ENCODE results near the gene NFATC1.

Gene NFATC1

DNA sequence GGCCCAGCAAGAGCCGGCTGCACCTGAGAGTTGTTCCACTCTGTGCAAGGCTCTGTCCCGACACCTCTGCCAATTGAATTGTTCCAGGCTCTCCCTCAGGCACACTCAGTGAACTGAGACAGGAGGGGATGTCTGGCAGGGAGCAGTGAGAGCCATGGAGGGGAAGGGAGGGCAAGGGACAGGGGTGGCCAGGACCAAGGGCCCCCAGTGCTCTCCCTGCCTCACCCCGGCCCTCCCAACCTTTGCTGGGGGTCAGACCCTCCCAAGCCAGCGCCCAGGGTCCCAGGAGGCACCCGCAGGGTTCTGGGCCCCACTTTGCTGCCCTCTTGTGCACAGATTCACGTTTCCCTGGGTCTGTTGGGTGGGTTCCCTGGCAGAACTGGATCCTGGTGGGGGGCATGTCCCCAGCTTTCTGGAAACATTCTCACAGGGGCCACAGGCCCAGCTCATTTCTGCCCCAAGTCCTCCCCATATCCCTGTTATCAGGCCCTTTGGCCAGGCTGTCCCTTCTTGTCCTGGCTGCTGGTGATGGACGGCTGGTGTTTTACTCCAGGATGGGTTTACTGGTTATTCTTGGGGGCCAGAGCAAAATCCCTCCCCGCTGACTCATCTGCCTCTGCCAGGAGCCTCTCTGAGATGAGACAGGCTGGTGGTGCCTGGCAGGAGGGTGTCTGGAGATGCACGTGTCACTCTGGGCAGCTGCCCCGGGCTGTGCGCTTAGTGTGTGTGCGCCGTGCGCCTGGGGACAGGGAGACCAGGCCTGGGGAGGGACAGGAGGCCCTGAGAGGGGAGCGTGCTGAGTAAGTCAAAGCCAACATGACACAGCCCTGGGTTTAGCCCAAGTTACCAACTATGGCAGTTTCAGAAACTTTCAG, 147.4 kb downstream of the NFATC1 start:
- ATAC-seq, result no peak
- Mint-ChIP-seq H3K27me3 (no peaks in the 10 kb centered on the region), H3K36me3 (ENCODE audit: low read depth) (peaks cover 8% of the 10 kb centered on the region), H3K4me3 (no peak overlapping the region), H3K27ac (no peak overlapping the region), H3K4me1 (no peaks in the 10 kb centered on the region), H3K9me3 (peaks cover 9% of the 10 kb centered on the region)
- no peak for DNase-seq

DNA sequence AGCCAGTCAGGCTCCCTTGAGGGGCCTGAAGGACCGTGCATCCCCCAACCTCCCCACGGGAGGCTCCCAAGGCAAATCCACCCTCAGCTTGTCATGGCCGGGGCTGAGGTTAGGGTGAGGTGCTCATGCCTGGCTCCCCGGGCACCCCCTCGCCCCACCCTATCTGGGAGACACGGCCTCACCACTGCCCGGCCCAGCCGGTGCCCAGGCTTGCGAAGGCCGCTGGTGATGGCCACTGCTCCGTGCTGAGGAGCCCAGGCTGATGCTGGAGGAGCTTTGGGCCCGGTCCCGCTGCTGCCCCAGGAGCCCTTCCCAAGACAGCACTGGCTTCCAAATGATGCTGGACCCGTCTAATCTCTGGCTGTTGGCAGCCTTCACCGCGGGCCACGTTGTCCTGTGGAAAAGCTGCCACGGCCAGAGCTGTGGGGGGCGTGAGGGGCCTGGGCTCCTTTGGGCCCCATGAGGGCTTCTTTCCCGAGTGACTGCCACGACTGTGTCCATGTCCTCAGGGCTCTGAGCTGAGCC, 148.2 kb downstream of the NFATC1 start:
- no peak overlapping the region for H3K27ac Mint-ChIP-seq
- H3K27me3 Mint-ChIP-seq, result no peaks in the 10 kb centered on the region
- DNase-seq (no peak), ATAC-seq (no peak)
- peaks cover under 1% of the 10 kb centered on the region for H3K36me3 Mint-ChIP-seq (ENCODE audit: low read depth)
- H3K9me3 Mint-ChIP-seq, result peaks cover 9% of the 10 kb centered on the region
- no peak overlapping the region for H3K4me3 Mint-ChIP-seq
- H3K4me1 Mint-ChIP-seq, result no peaks in the 10 kb centered on the region

DNA sequence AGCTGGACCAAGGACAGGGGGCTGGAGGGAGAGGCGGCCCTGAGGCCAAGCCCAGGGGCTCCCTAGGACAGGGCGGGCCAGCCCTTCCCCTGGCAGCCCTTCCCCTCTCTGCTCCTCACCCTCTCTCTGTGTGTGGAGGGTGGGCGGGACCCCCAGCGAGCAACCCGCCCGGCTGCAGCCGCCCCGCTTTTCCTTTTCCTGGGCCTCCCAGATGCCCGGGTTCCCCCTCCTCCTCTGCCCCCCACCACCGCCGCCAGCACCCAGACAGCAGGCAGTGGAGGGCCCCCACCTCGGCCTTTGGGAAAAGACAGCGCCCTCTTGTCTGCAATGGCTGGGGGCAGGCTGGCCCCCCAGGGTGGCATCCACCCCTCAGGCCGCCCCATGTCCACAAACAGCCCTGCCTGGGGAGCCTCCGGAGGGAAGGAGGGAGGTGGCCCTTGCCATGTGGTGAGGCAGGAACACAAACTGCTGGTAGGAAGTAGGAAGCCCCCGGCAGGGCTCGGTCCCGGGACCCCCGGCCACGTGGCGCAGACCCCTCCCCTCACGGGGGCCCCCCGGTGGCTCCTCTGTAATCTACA, 148.7 kb downstream of the NFATC1 start:
- Mint-ChIP-seq H3K27me3 (no peaks in the 10 kb centered on the region), H3K36me3 (ENCODE audit: low read depth) (no peaks in the 10 kb centered on the region)
- no peak for ATAC-seq

DNA sequence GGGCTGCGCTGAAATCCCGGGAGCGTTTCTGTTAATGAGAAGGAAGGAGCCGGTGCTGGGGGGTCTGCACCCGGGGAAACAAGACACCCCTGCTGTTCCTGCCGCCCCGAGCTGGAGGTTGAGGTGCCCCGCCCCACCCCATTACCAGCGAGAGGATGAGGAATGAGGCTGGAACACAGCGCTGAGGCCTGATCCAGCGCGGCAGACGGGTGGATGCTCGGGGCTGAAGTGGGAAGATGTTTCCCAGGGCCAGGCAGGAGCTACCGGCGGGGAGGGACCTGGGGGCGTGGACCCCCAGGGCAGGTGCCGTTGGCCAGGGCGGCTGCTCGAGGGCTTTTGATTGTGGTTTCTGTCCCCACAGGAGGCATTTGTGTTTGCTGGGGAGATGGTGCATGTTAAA, 149.5 kb downstream of the NFATC1 start:
- Mint-ChIP-seq H3K4me1 (no peaks in the 10 kb centered on the region), H3K36me3 (ENCODE audit: low read depth) (no peaks in the 10 kb centered on the region)
- ATAC-seq, result no peak

More for the DNA sequence above, 148.7 kb downstream of the NFATC1 start:
- Mint-ChIP-seq H3K9me3 (peaks cover 9% of the 10 kb centered on the region), H3K27ac (no peak overlapping the region), H3K4me1 (no peaks in the 10 kb centered on the region), H3K4me3 (no peak overlapping the region)
- DNase-seq, result no peak

DNA sequence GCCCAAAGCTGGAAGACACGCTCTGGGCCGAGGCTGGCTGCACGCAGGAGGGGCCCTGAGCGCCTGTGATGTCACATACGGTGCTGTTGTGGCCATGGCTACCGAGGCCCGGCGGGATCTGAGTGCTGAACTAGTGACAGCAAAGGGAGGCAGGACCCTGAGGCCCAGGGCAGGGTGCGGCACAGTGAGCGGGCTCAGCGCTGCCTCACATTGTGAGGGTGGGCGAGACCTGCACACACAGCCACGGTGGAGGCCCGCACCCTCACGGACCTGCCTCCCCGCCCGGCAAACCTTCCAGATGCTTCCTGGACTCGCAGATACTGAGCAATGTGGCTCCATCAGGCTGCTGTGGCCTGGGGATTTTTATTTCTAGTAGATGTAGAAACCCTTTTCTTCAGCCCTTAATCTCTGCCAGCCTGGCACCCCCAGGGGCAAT, 150.0 kb downstream of the NFATC1 start:
- Mint-ChIP-seq H3K36me3 (ENCODE audit: low read depth) (no peaks in the 10 kb centered on the region), H3K27me3 (no peaks in the 10 kb centered on the region), H3K9me3 (peaks cover 9% of the 10 kb centered on the region), H3K4me3 (no peak overlapping the region), H3K27ac (no peak overlapping the region), H3K4me1 (no peaks in the 10 kb centered on the region)
- DNase-seq, result no peak
- ATAC-seq, result no peak

More for the DNA sequence above, 149.5 kb downstream of the NFATC1 start:
- Mint-ChIP-seq H3K9me3 (peaks cover 9% of the 10 kb centered on the region), H3K27ac (no peak overlapping the region), H3K27me3 (no peaks in the 10 kb centered on the region), H3K4me3 (no peak overlapping the region)
- no peak for DNase-seq

DNA sequence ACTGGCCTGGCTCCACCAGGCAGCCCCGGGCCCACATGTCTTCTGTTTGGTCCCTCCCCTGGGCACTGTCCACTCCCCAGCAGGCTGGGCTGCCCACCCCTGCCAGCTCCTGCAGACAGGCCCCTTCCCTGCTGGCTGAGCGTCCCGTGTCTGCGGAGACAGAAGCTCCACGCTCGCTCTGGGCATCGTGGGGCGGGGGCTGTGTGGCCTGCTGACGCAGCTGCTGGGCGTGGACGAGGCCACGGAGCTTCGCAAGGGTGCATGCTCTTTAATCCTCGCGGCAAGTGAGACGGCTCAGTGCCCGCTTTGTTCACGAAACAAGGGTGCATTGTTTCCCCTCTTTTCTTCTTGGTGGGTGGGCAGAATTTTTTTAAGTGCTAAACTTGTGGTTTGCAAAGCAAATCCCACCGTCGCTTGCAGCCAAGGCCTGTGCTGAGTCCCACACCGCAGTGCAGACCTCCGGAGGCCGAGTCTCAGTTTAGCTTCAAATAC, 151.1 kb downstream of the NFATC1 start:
- Mint-ChIP-seq H3K27ac (no peak overlapping the region), H3K4me1 (no peaks in the 10 kb centered on the region), H3K9me3 (peaks cover 9% of the 10 kb centered on the region), H3K4me3 (no peak overlapping the region), H3K36me3 (ENCODE audit: low read depth) (no peaks in the 10 kb centered on the region), H3K27me3 (no peaks in the 10 kb centered on the region)
- ATAC-seq (no peak), DNase-seq (no peak)

DNA sequence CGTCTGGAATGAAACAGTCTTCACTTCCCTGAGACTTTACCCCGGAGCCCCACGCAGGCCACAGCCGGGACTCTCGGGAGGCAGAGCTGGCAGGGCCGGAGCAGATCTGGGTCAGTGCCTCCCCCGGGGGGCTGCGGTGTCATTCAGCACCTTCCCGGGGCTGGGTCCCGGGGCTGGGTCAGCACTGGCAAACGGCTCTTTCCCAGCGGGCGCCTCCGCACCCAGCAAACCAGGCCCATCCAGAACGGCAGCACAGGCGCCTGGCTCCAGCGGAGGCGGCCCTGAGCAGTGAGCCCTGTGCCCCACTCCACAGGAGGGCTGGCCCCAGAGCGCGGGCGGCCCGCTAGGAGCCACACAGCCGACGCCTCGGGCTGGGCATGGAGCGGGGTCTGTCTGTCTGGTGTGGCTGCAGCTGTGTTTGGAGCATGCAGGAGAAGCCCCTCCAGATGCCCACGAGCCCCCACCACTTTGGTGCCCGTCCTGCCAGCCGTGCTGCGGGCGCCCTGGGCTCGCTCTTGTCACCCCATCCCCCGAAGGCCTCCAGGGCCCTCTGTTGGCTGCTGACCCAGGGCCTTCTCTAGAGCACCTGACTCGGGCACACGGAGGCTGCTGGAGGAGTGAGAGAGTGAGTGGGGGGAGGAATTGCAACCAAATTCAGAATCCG, 151.8 kb downstream of the NFATC1 start:
- no peaks in the 10 kb centered on the region for H3K4me1 Mint-ChIP-seq
- H3K27ac Mint-ChIP-seq, result no peak overlapping the region
- H3K36me3 Mint-ChIP-seq (ENCODE audit: low read depth), result no peaks in the 10 kb centered on the region
- DNase-seq (no peak), ATAC-seq (no peak)
- no peak overlapping the region for H3K4me3 Mint-ChIP-seq
- no peaks in the 10 kb centered on the region for H3K27me3 Mint-ChIP-seq
- H3K9me3 Mint-ChIP-seq, result peaks cover 2% of the 10 kb centered on the region

DNA sequence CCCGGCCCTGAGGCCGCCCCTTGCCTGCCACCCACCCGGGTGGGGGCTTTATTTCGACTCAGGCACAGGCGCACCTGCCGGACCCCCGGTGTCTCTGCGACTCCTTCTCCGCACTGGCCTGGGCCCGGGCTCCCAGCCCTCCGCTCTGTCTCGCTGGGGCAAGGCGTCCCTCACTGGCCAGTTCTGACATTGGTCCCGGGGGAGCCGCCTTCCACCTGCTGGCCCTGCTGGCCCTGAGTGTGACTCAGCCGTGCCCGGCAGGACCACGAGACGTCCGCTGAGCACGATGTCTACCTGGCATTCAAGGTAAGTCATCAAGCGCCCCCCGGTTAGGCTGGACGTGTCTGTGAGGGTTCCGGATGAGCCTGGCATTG, 152.3 kb downstream of the NFATC1 start:
- DNase-seq (no peak), ATAC-seq (no peak)
- no peaks in the 10 kb centered on the region for H3K4me1 Mint-ChIP-seq
- no peak overlapping the region for H3K27ac Mint-ChIP-seq
- no peaks in the 10 kb centered on the region for H3K27me3 Mint-ChIP-seq
- no peaks in the 10 kb centered on the region for H3K9me3 Mint-ChIP-seq
- H3K36me3 Mint-ChIP-seq (ENCODE audit: low read depth), result no peaks in the 10 kb centered on the region
- no peak overlapping the region for H3K4me3 Mint-ChIP-seq

DNA sequence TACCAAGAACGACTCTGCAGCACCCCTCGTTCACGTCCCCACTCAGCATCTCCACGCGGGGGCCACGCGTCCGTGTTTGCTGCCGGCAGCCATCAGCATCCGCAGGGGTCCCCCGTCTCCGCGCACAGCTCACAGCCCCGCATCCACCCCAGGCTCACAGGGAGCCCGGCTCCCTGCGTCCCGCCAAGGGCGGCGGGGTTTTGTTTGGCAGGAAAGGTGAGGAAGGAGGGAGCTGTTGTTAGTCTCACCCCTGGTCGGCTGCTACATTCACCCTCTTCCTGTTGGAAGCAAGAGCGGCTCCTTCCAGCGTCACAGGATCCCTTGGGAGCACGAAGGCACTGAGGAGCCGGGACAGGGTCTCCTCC, 152.9 kb downstream of the NFATC1 start:
- ATAC-seq, result no peak
- H3K36me3 Mint-ChIP-seq (ENCODE audit: low read depth), result no peaks in the 10 kb centered on the region
- no peak overlapping the region for H3K27ac Mint-ChIP-seq

DNA sequence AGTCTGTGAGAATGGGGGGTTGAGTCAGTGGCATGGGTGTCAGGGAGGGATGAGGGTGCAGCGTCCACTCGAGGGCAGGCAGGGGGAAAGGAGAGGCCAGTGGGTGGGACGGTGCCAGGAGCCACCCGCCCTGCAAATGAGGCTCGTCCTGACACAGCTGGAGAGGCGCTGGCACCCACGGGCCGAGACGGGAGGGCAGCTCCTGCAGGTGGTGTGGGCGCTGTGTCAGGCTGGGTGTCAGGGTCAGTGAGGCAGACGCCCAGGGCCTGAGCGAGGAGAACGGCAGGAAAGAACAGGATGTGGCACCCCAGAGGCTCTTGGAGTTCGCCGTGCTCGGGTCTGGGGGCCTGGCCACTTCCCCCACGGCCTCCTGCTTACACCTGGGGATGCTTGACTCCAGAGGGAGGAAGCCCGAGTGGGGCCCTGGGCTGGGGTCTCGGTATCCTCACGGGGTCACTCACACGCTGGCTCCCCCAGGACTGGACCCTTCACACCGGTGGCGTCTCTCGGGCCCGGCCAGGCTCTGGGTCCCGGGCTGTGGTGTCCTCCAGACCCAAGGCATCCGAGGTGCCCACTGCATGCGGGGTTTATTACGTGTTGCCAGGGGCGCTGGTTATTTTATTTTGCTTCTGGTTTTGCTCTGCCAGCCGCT, 153.4 kb downstream of the NFATC1 start:
- DNase-seq, result no peak
- Mint-ChIP-seq H3K4me1 (no peaks in the 10 kb centered on the region), H3K9me3 (no peaks in the 10 kb centered on the region), H3K36me3 (ENCODE audit: low read depth) (no peaks in the 10 kb centered on the region), H3K27ac (no peak overlapping the region), H3K4me3 (no peak overlapping the region), H3K27me3 (no peaks in the 10 kb centered on the region)
- ATAC-seq, result no peak

More for the DNA sequence above, 152.9 kb downstream of the NFATC1 start:
- no peaks in the 10 kb centered on the region for H3K9me3 Mint-ChIP-seq
- H3K4me1 Mint-ChIP-seq, result no peaks in the 10 kb centered on the region
- H3K27me3 Mint-ChIP-seq, result no peaks in the 10 kb centered on the region
- no peak for DNase-seq
- H3K4me3 Mint-ChIP-seq, result no peak overlapping the region

DNA sequence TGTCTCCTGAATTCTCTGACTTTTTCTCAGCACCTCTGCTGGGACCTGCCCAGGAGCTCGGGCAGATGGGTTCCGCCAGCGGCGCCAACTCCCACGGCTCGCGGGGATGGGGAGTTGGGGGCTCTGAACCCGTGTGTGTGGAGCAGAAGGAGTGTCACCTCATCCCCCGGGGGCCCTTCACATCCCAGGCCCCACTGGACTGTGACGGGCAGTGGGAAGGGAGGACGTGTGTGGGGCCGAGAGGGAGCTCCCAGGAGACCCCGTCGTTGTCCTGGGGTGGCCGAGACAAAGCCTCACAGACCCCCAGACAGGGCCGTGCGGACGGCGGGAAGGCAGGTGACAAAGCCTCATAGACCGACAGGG, 153.9 kb downstream of the NFATC1 start:
- no peaks in the 10 kb centered on the region for H3K27me3 Mint-ChIP-seq
- no peaks in the 10 kb centered on the region for H3K36me3 Mint-ChIP-seq (ENCODE audit: low read depth)
- no peak overlapping the region for H3K27ac Mint-ChIP-seq
- H3K4me1 Mint-ChIP-seq, result no peaks in the 10 kb centered on the region
- H3K9me3 Mint-ChIP-seq, result no peaks in the 10 kb centered on the region
- ATAC-seq, result no peak
- H3K4me3 Mint-ChIP-seq, result no peak overlapping the region
- DNase-seq, result no peak

DNA sequence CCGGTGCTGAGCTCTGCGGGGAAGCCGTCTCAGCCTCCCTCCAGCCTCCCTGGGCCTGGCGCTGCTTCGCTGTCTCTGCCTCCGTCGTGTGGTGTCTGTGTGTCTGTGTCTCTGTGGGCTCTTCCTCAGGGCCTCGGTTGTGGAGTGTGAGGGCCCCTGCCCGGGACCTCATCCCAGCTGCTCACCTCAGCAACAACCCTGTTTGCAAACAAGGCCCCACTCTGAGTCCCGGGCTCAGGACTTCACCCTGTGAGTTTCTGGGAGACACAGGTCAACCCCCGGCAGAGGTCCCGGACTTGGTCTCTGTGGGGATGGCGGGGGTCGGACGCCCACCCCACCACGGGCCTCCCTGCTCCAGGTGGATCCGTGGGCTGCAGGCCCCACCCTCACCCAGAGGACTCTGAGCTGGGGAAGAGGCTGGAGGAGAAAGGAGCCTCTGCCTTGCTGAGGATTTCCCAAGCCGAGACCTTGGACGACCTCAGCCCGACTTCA, 156.5 kb downstream of the NFATC1 start:
- H3K9me3 Mint-ChIP-seq, result no peaks in the 10 kb centered on the region
- no peaks in the 10 kb centered on the region for H3K4me1 Mint-ChIP-seq
- H3K27me3 Mint-ChIP-seq, result no peaks in the 10 kb centered on the region
- H3K4me3 Mint-ChIP-seq, result no peak overlapping the region
- ATAC-seq (no peak), DNase-seq (no peak)
- H3K36me3 Mint-ChIP-seq (ENCODE audit: low read depth), result no peaks in the 10 kb centered on the region
- no peak overlapping the region for H3K27ac Mint-ChIP-seq

DNA sequence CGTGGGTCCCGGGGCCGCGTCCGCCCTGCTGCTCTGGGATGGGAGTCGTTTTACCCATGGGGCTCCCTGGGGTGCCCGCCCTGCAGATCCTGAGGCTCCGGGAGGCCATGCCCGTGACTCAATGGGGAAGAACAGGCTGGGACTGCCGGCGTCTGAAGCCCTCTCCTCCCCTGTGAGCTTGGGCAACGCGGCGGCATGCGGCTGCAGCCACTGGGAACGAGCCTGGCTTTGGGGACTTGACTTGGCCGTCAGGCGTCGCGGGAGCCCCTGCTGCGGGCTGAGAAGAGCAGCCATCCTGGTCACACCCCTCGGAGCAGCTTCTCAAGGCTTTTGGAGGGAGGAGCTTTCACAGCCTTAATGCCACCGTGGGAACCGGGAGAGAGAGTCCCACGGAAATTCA, 157.0 kb downstream of the NFATC1 start:
- no peaks in the 10 kb centered on the region for H3K4me1 Mint-ChIP-seq
- DNase-seq (no peak), ATAC-seq (no peak)
- no peaks in the 10 kb centered on the region for H3K27me3 Mint-ChIP-seq
- no peak overlapping the region for H3K27ac Mint-ChIP-seq
- no peak overlapping the region for H3K4me3 Mint-ChIP-seq
- no peaks in the 10 kb centered on the region for H3K36me3 Mint-ChIP-seq (ENCODE audit: low read depth)
- H3K9me3 Mint-ChIP-seq, result no peaks in the 10 kb centered on the region

DNA sequence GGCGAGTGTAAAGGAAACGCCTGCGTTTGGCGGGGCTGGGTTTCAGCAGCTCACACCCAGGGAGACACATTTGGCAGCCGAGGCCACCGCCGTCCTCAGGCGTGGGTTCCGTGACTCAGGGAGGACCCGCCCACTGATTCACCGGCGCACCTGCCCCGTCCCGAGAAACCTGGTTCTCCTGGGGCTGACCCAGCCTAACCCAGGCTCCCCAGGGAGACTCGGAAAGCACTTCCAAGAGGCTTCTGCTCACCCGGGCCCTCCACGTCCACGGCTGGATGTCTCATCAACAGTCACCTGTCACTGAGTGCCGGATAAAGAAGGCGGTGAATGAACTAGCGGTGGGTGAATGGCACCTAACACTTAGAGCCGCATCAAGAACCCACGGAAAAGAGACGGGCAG, 157.4 kb downstream of the NFATC1 start:
- ATAC-seq, result no peak
- no peak overlapping the region for H3K4me3 Mint-ChIP-seq
- DNase-seq, result no peak
- no peaks in the 10 kb centered on the region for H3K9me3 Mint-ChIP-seq
- H3K4me1 Mint-ChIP-seq, result no peaks in the 10 kb centered on the region
- H3K27me3 Mint-ChIP-seq, result no peaks in the 10 kb centered on the region
- no peak overlapping the region for H3K27ac Mint-ChIP-seq
- no peaks in the 10 kb centered on the region for H3K36me3 Mint-ChIP-seq (ENCODE audit: low read depth)
